DOHH2 (cell line): ENCODE measurements around the gene MED12L.

Experiments
- H3F3A ChIP-seq: fragments of 200-600 bp; sonication (generic), shearing (Covaris generic); 2 replicates; pipeline ENCODE4 v1.6.0; 2016; ENCODE audit warnings: antibody characterized with exemption, mild to moderate bottlenecking; ENCODE audit not compliant: control insufficient read depth, insufficient read depth
- H3K27ac ChIP-seq: fragments of 200-600 bp; sonication (generic); 2 replicates; pipeline ENCODE4 v1.5.1; 2014; ENCODE audit warnings: low read depth, mild to moderate bottlenecking, low read length, moderate library complexity
- H3K27me3 ChIP-seq: fragments of 200-600 bp; sonication (generic); 2 replicates; pipeline ENCODE4 v1.6.1; 2014; ENCODE audit warnings: mild to moderate bottlenecking, low read length, mixed read lengths; ENCODE audit not compliant: control insufficient read depth
- H3K36me3 ChIP-seq: fragments of 200-600 bp; sonication (generic); 2 replicates; pipeline ENCODE4 v1.6.1; 2014; ENCODE audit warnings: mild to moderate bottlenecking, low read length, moderate library complexity, mixed read lengths; ENCODE audit not compliant: control insufficient read depth
- H3K4me1 ChIP-seq: fragments of 200-600 bp; sonication (generic); 2 replicates; pipeline ENCODE4 v1.6.1; 2014; ENCODE audit warnings: mild to moderate bottlenecking, low read length, mixed read lengths; ENCODE audit not compliant: control insufficient read depth
- H3K4me2 ChIP-seq: fragments of 200-600 bp; sonication (generic); 2 replicates; pipeline ENCODE4 v1.6.0; 2014; ENCODE audit warnings: mild to moderate bottlenecking, low read length, moderate library complexity
- H3K4me3 ChIP-seq: fragments of 200-600 bp; sonication (generic); 2 replicates; pipeline ENCODE4 v1.5.1; 2014; ENCODE audit warnings: mild to moderate bottlenecking, low read length, mixed read lengths
- H3K79me2 ChIP-seq: fragments of 200-600 bp; sonication (generic); 2 replicates; pipeline ENCODE4 v1.6.1; 2014; ENCODE audit warnings: mild to moderate bottlenecking, low read length, mixed read lengths; ENCODE audit not compliant: control insufficient read depth
- H3K9me2 ChIP-seq: fragments of 200-600 bp; sonication (generic); replicated peaks from 2 replicates; pipeline ENCODE4 v1.6.1; 2014; ENCODE audit warnings: mild to moderate bottlenecking, low read length, mixed read lengths; ENCODE audit not compliant: control insufficient read depth
- H3K9me3 ChIP-seq: fragments of 200-600 bp; sonication (generic); 2 replicates; pipeline ENCODE4 v1.6.1; 2014; ENCODE audit warnings: antibody characterized with exemption, low read length, mixed read lengths; ENCODE audit not compliant: control insufficient read depth, insufficient read depth
- H4K20me1 ChIP-seq: fragments of 200-600 bp; sonication (generic); 2 replicates; pipeline ENCODE4 v1.6.0; 2014; ENCODE audit warnings: low read depth, mild to moderate bottlenecking, antibody characterized with exemption, low read length, moderate library complexity; ENCODE audit not compliant: control insufficient read depth, insufficient read depth
- CTCF ChIP-seq: fragments of 200-600 bp; sonication (generic); IDR thresholded peaks from one replicate; pipeline ENCODE4 v1.5.1; 2014; ENCODE audit warnings: antibody characterized with exemption, mild to moderate bottlenecking, low read depth, low read length; ENCODE audit not compliant: poor library complexity, severe bottlenecking
- EZH2phosphoT487 ChIP-seq: fragments of 200-600 bp; sonication (generic); IDR thresholded peaks from 2 replicates; pipeline ENCODE4 v1.6.1; 2017; ENCODE audit warnings: borderline replicate concordance, mild to moderate bottlenecking, antibody characterized with exemption, low read length, moderate library complexity, mixed read lengths

MED12L gene

DNA sequence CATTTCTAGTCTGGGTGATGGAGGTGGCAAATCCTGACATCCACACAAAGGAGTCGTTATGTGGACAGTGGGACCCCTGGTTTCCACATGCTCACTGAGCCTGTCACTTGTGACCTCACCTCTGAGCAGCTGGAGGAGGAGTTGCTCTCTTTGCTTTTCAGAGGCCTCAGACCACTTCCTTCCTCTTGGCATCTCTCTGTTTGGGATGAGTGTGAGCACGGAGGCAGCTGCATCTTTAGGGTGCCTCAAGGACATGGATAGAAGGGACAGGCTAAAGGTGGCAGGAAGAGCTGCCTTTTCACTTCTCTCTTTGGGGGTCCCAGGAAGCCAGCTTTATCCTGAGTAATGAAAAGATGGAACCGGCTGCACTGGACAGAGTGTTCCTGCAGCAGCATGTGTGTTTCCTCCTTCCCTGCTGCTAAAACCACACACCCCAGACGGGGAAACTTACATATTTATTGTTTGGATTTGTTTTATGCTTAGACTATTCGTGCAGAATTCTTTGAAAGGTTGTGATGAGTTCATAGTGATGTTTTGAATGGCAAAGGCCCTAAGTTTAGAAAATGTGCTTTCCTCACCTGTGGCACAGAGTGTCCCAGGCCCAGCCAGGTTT lies 85.8 kb downstream of the MED12L start:
- Histone ChIP-seq H3K27me3 (no peaks in the 10 kb centered on the region), H3K9me3 (no peaks in the 10 kb centered on the region), H3K79me2 (no peaks in the 10 kb centered on the region), H3K36me3 (no peaks in the 10 kb centered on the region), H3F3A (no peaks in the 10 kb centered on the region), H4K20me1 (no peaks in the 10 kb centered on the region), H3K4me2 (no peak overlapping the region), H3K27ac (no peak overlapping the region), H3K4me1 (peaks cover 24% of the 10 kb centered on the region), H3K9me2 (no peaks in the 10 kb centered on the region), H3K4me3 (no peak overlapping the region)
- TF ChIP-seq EZH2phosphoT487 (no peak), CTCF (no peak)

DNA sequence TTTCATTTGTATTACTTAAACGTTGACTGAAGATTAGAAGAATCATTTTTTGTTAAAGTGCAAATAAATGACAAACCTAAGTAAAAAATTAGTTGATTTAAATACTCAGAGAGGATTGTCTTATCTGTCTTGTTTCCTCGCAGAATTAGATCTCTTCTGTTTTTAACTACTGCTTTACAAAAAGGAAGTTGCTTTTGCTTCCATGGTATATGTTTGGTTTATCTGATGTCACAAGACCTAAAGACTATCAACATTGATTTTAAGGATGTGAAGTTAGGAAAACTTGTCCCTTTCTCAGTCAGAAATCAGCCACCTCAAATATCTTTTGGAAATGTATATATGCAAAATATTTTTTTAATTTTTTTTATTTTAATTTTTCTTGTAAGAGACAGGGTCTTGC lies 88.9 kb downstream of the MED12L start:
- H3K27me3 ChIP-seq, result no peaks in the 10 kb centered on the region
- H3K79me2 ChIP-seq, result no peaks in the 10 kb centered on the region
- peaks cover 21% of the 10 kb centered on the region for H3K4me1 ChIP-seq
- H3K4me3 ChIP-seq, result no peak overlapping the region
- H4K20me1 ChIP-seq, result no peaks in the 10 kb centered on the region
- no peaks in the 10 kb centered on the region for H3F3A ChIP-seq
- no peaks in the 10 kb centered on the region for H3K9me3 ChIP-seq
- H3K9me2 ChIP-seq, result no peaks in the 10 kb centered on the region
- H3K27ac ChIP-seq, result no peak overlapping the region
- no peak overlapping the region for H3K4me2 ChIP-seq
- no peaks in the 10 kb centered on the region for H3K36me3 ChIP-seq
- TF ChIP-seq EZH2phosphoT487 (no peak), CTCF (no peak)

DNA sequence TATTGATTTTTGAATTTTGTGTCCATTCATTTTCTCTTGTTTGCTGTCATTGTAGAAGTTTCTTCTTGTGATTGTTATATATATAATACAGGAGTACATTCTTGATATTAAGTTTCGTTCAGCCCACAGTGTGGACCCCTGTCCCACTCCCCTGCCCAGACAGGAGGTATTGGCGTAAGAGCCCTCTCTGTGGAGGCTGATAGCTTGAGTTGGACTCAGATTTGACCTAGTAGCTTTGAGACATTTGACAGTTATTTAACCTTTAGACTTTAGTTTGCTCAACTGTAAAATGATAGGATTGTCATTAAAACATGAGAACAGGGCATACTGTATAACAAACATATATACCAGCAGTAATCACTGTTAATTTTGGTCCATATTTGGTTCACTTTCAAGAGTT lies 90.5 kb downstream of the MED12L start:
- Histone ChIP-seq H3K4me1 (peaks cover 7% of the 10 kb centered on the region), H3K27ac (no peak overlapping the region), H3K9me2 (no peaks in the 10 kb centered on the region), H3K27me3 (no peaks in the 10 kb centered on the region), H3K36me3 (no peaks in the 10 kb centered on the region), H3K4me2 (no peak overlapping the region), H3F3A (no peaks in the 10 kb centered on the region), H3K9me3 (no peaks in the 10 kb centered on the region), H3K4me3 (no peak overlapping the region), H4K20me1 (no peaks in the 10 kb centered on the region), H3K79me2 (no peaks in the 10 kb centered on the region)
- TF ChIP-seq CTCF (no peak), EZH2phosphoT487 (no peak)
